GM21737 (cell line): ENCODE measurements around the gene POU2F3.

Experiments
- ATAC-seq: cut with Tn5 transposase; IDR thresholded peaks from one replicate; pipeline ENCODE4 v1.9.1; 2021; ENCODE audit warnings: mild to moderate bottlenecking, moderate library complexity; ENCODE audit not compliant: unreplicated experiment

POU2F3 gene

GRCh38 chr11:120337355-120338106 lies 97.6 kb downstream of the POU2F3 start:
- no peak for ATAC-seq

- ATAC-seq: no peak
Measured at GRCh38 chr11:120338107-120338933, 98.4 kb downstream of the POU2F3 start.

DNA sequence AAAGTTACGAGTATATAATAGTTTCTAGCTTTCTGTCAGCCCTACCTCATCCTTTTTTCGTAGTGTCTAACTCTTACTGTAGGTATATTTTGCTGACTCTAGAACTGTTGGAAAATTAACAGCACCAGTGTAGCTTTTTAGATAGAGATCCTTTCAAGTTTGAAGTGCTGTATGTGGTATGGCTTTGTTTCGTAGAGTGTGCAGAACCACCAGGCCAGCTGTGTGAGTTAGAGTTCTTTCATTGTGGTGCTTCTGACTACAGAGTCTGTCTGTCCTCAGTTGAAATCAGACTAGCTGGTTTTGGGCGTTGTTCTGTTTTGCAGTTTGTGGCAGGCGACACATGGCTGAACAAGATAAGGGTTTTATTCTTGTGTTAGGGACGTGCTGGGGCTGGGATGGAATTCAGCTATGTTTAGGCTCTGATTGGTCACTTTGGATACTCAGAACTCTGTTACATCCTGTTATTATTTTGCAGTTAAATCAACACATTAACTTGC lies 99.5 kb downstream of the POU2F3 start:
- no peak for ATAC-seq

DNA sequence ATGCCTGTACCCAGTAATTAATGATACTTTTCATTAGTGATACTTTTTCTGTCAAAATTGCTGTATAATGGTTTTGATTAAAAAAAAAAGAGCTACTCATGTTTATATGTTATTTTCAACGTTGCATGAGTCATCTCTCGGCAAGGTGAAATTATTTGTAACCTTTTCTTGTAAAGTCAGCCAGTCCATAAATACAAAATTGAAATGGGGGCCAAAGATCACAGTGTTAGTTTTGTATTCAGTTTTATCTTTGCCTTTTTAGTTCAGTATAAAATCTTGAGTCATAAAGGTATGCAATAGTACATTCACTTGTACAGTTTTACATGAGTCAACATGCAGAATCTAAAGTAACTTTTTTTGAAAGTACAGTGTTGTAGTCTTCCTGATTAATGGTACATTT lies 100.6 kb downstream of the POU2F3 start:
- no peak for ATAC-seq

- no peak for ATAC-seq
Measured at GRCh38 chr11:120342226-120342625, 102.3 kb downstream of the POU2F3 start.

GRCh38 chr11:120342678-120343077 lies 102.7 kb downstream of the POU2F3 start:
- no peak for ATAC-seq

GRCh38 chr11:120343429-120343828 lies 103.5 kb downstream of the POU2F3 start:
- ATAC-seq: no peak

DNA sequence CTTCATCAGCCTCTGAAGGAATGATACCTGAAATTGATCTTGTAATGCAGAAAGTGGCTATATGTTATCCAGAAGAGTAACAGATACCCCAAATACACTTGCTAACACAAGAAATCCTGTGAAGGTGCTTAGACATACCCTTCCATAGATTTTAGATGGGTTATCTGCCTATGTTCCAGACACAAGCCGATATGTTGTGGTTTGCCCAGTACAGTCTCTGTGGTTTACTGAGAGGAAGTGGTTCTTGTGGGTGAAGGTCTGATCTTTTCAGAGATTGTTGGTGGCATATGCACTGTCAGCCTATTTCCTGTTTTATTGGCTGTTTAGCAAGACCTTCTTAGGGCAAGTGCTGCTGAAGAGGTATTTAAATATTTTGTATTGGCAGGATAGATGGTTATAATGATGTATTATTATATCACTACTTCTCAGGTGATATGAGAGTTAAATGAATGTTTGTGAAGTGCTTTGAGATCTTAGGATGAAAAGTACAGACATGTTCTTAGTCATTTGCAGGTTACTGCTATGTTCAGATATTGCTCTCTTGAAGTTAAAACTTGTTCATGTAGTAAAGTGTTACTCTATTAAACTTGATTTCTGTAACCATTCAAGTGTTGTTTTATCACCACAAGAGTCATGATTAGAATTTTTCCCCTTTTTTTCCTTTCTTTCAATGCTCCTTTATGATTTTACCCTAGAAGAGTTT lies 104.5 kb downstream of the POU2F3 start:
- ATAC-seq: peak; percentile 72

- no peak for ATAC-seq
Measured at GRCh38 chr11:120346233-120346632, 106.3 kb downstream of the POU2F3 start.

- no peak for ATAC-seq
Measured at GRCh38 chr11:120350637-120351036, 110.7 kb downstream of the POU2F3 start.

DNA sequence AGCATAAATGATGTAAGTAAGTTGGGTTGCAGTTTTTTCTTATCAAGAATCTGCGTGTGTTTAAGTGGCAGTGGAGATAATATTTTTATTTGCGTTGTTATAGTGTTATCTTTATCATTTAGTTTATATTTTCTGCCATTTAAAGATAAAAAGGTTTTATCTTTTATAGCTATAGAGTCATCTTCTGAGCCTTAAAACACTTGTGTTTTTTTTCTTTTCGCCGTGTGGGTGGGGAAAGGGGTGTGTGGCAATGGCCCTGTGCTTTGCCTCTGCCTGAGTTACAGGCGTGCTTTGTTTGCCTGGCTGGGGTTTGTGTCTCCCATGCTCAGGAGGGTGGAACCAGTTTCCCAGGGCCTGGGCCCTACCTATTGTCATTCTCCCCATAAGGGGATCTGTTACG lies 112.5 kb downstream of the POU2F3 start:
- ATAC-seq: no peak

GRCh38 chr11:120354068-120354467 lies 114.1 kb downstream of the POU2F3 start:
- ATAC-seq: no peak

- ATAC-seq: no peak
Measured at GRCh38 chr11:120354779-120355178, 114.8 kb downstream of the POU2F3 start.

DNA sequence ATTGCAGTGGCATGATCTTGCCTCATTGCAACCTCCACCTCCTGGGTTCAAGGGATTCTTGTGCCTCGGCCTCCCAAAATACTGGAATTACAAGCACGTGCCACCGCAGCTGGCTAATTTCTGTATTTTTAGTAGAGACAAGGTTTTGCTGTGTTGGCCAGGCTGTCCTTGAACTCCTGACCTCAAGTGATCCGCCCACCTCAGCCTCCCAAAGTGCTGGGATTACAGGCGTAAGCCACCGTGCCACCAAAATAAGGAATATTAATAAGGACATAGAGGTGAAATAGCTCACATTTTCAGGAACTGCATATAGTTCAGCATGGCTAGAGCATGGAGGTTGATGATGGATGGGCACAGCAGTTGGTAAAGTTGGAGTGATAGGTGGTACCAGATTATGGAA lies 117.7 kb downstream of the POU2F3 start:
- no peak for ATAC-seq

DNA sequence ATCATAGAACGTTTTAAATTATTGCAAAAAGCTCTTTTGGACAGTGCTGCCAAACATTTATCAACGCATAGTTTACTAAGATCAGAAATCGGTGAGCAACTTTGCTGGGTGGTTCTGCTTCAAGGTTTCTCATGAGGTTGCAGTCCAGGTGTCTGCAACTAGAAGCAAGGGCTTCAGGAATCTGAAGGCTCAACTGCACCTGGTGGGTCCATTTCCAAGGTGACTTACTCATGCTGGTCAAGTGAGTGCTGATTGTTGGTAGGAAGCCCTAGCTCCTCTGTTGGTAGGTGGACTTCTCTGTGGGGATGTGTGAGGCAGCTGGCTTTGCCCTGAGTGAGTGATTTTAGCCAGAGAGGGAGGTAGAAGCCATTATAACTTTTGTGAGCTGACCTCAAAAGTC lies 118.8 kb downstream of the POU2F3 start:
- no peak for ATAC-seq

DNA sequence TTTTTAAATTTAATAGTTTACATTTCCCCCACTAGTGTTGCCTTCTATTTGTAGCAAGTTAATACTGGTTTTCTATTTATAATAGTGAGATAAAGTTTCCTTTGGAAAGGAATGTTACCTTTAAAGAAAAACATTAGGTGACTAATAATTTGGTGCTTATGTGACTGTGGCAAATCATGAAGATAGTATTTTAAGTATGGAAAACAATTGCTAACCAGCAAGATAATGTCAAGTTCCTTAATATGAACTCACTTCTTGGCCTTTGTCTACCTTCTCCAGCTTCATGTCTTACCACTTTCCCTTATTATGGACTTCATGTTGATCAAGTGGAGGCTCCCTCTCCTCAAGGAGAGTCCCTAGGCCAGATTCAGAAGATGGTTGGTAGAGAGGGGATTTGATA lies 123.5 kb downstream of the POU2F3 start:
- ATAC-seq: no peak

DNA sequence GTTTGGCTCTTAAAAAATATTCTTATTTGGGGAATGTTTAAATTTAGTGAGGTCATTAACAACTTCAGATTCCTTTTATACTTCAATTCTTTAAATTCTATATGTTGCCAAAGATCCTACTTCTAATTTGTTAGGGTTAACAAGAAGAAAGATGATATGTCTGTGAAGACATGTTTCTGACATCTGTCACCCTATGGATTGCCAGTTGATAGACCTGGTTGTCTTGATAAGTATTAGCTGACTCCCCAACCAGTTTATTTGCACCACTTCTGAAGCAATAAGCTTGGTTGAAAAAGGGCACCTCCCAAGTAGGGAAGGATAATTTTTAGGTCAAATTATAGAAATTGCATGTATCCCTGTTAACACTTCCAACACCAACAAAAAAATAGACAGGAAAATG lies 125.6 kb downstream of the POU2F3 start:
- no peak for ATAC-seq
